ENCODE results near the gene RPL36. TPM values are rescaled to one million over a fixed set of nuclear protein-coding genes. Genes with fewer than 3 reads are reported as not detected.

RPL36 gene
- total and polyA plus RNA-seq, 4 donors, result 47.2 to 556 (median 321) TPM

- no peak for TF ChIP-seq MAX (IDR thresholded peaks at IDR 0.05)
- no peak for TF ChIP-seq RAD21 (IDR thresholded peaks at IDR 0.05)
- no peak for TF ChIP-seq NR2F2 (IDR thresholded peaks at IDR 0.05)
- TF ChIP-seq RXRA (IDR thresholded peaks at IDR 0.05), result no peak
- no peak for TF ChIP-seq HNF4A (conservative IDR thresholded peaks at IDR 0.05)
Measured at GRCh38 chr19:5646703-5647102, 43.4 kb upstream of the RPL36 start (continued).

GRCh38 chr19:5648464-5648863, 41.6 kb upstream of the RPL36 start:
- DNase-seq (ENCODE audit: low spot score), result no peak
- WGBS, result 74% methylated on average over 11 of the region's 11 CpGs
- TF ChIP-seq MAX (IDR thresholded peaks at IDR 0.05) (no peak), RAD21 (IDR thresholded peaks at IDR 0.05) (no peak), SP1 (IDR thresholded peaks at IDR 0.05) (peak; percentile 12), HNF4G (IDR thresholded peaks at IDR 0.05) (peak; percentile 34), ATF3 (IDR thresholded peaks at IDR 0.05) (no peak), YY1 (IDR thresholded peaks at IDR 0.05) (no peak), HNF4A (conservative IDR thresholded peaks at IDR 0.05) (peak; percentile 73 to 87)
- no peaks in the 10 kb centered on the region for H3K27me3 ChIP-seq (ENCODE audit: control insufficient read depth in 4 of 4, insufficient read depth in 4 of 4, low read length in 3 of 4)
- H3K36me3 ChIP-seq (ENCODE audit: control insufficient read depth in 4 of 4, insufficient read depth in 3 of 4, low read depth in 1 of 4, low read length in 3 of 4), result peaks cover 13 to 61% (median 53%) of the 10 kb centered on the region in 4 donors
- no peak overlapping the region for H3K4me3 ChIP-seq (ENCODE audit: low read depth in 1 of 3, low read length in 3 of 3)
- peaks cover 6 to 22% (median 15%) of the 10 kb centered on the region in 4 donors for H3K4me1 ChIP-seq (ENCODE audit: control insufficient read depth in 4 of 4, insufficient read depth in 4 of 4, low read length in 3 of 4)
- H3K9me3 ChIP-seq (ENCODE audit: control insufficient read depth in 4 of 4, low read length in 3 of 4), result no peaks in the 10 kb centered on the region
- H3K9ac ChIP-seq (ENCODE audit: low read depth in 1 of 2, low read length in 2 of 2), result no peak overlapping the region
- H3K27ac ChIP-seq (ENCODE audit: low read depth in 1 of 2, low read length in 2 of 2), result peak overlapping the region in 1 of 2 donors; percentile 37

GRCh38 chr19:5651361-5651760, 38.7 kb upstream of the RPL36 start:
- Histone ChIP-seq H3K9me3 (ENCODE audit: control insufficient read depth in 4 of 4, low read length in 3 of 4) (no peaks in the 10 kb centered on the region), H3K4me1 (ENCODE audit: control insufficient read depth in 4 of 4, insufficient read depth in 4 of 4, low read length in 3 of 4) (peaks cover 6 to 21% (median 15%) of the 10 kb centered on the region in 4 donors), H3K27me3 (ENCODE audit: control insufficient read depth in 4 of 4, insufficient read depth in 4 of 4, low read length in 3 of 4) (no peaks in the 10 kb centered on the region), H3K36me3 (ENCODE audit: control insufficient read depth in 4 of 4, insufficient read depth in 3 of 4, low read depth in 1 of 4, low read length in 3 of 4) (peaks cover 20 to 65% (median 54%) of the 10 kb centered on the region in 4 donors), H3K4me3 (ENCODE audit: low read depth in 1 of 3, low read length in 3 of 3) (no peak overlapping the region), H3K9ac (ENCODE audit: low read depth in 1 of 2, low read length in 2 of 2) (no peak overlapping the region), H3K27ac (ENCODE audit: low read depth in 1 of 2, low read length in 2 of 2) (no peak overlapping the region)
- 94% methylated on average over 5 of the region's 5 CpGs for WGBS
- no peak for DNase-seq (ENCODE audit: low spot score)
- TF ChIP-seq NR2F2 (IDR thresholded peaks at IDR 0.05) (no peak), MAX (IDR thresholded peaks at IDR 0.05) (no peak), FOXA2 (IDR thresholded peaks at IDR 0.05) (no peak), RAD21 (IDR thresholded peaks at IDR 0.05) (no peak), YY1 (IDR thresholded peaks at IDR 0.05) (no peak), REST (IDR thresholded peaks at IDR 0.05) (no peak), ZBTB33 (IDR thresholded peaks at IDR 0.05) (no peak), FOXA1 (IDR thresholded peaks at IDR 0.05) (no peak), TAF1 (conservative IDR thresholded peaks at IDR 0.05) (no peak), GABPA (IDR thresholded peaks at IDR 0.05 in 1 of 2, conservative IDR thresholded peaks at IDR 0.05 in 1 of 2) (no peak), EGR1 (IDR thresholded peaks at IDR 0.05; ENCODE audit: low read depth in 2 of 2) (no peak), ATF3 (IDR thresholded peaks at IDR 0.05) (no peak), CTCF (IDR thresholded peaks at IDR 0.05; ENCODE audit: low read depth, low read length, missing input control) (no peak), HNF4G (IDR thresholded peaks at IDR 0.05) (no peak), HNF4A (conservative IDR thresholded peaks at IDR 0.05) (no peak), RXRA (IDR thresholded peaks at IDR 0.05) (no peak)
